Stomach (tissue), 9 donors: ENCODE results near the gene RSRC1. TPM values are rescaled to one million over a fixed set of nuclear protein-coding genes. Genes with fewer than 3 reads are reported as not detected.

Source experiments
- DNase-seq, 2 donors: peaks; one replicate each; pipeline versions ENCODE4 v3.0.0 to v3.0.0-alpha.2; 2013 to 2019
- H3K27ac ChIP-seq, 5 donors: fragments of 200-600 bp in 4 of 5; sonication (generic) in 4 of 5; one replicate each; pipeline ENCODE4 v1.5.1; 2013 to 2019; ENCODE audit warnings: mild to moderate bottlenecking in 1 of 5, moderate library complexity in 1 of 5
- H3K27me3 ChIP-seq, 3 donors: fragments of 200-600 bp; sonication (generic); one replicate each; pipeline ENCODE4 v1.5.1; 2017 to 2019; ENCODE audit warnings: mixed run types in 1 of 3
- H3K36me3 ChIP-seq, 4 donors: fragments of 200-600 bp; sonication (generic); 1 replicate in 3 of 4; 2 replicates in 1 of 4; pipeline ENCODE4 v1.5.1; 2016 to 2019
- H3K4me1 ChIP-seq, 4 donors: fragments of 200-600 bp; sonication (generic); one replicate each; pipeline ENCODE4 v1.5.1; 2016 to 2019
- H3K4me3 ChIP-seq, 4 donors: fragments of 200-600 bp; sonication (generic) in 3 of 4; one replicate each; pipeline ENCODE4 v1.5.1; 2016 to 2019; ENCODE audit warnings: mild to moderate bottlenecking in 1 of 4
- H3K9me3 ChIP-seq, 4 donors: fragments of 200-600 bp; sonication (generic); one replicate each; pipeline ENCODE4 v1.5.1; 2016 to 2019
- CTCF ChIP-seq, 7 experiments: fragments of 450-650 bp in 4 of 7; fragments of 200-600 bp in 3 of 7; sonication (generic) in 3 of 7; IDR thresholded peaks; one replicate each; pipeline ENCODE4 v1.5.1; 2016 to 2019; ENCODE audit warnings: antibody characterized with exemption in 7 of 7, control low read depth in 2 of 7, mild to moderate bottlenecking in 1 of 7
- EP300 ChIP-seq: sonication (generic); formaldehyde crosslinking; IDR thresholded peaks from one replicate; pipeline ENCODE4 v1.6.1; 2017; ENCODE audit warnings: antibody characterized with exemption
- POLR2A ChIP-seq, 4 donors: fragments of 450-650 bp; IDR thresholded peaks; one replicate each; pipeline ENCODE4 v1.6.1; 2016; ENCODE audit warnings: antibody characterized with exemption in 4 of 4, control low read depth in 2 of 4, mild to moderate bottlenecking in 1 of 4, moderate library complexity in 1 of 4
- POLR2AphosphoS5 ChIP-seq, 3 donors: sonication (generic); formaldehyde crosslinking; IDR thresholded peaks; one replicate each; pipeline ENCODE4 v1.6.1; 2016; ENCODE audit warnings: antibody characterized with exemption in 3 of 3
- WGBS, 5 donors: extraction: QIAGEN DNeasy Blood & Tissue Kit in 3 of 5; methylation state at CpG; one replicate each; pipeline versions ENCODE4 v1.1.5 to v1.1.7; 2013 to 2018; 5-methylcytosine and 5-hydroxymethylcytosine counted together
- intact Hi-C: fragments of 100-400 bp; cut with DNase I; formaldehyde crosslinking; loops from one replicate; pipeline ENCODE4 v1.15.1; 2023; ENCODE audit warnings: low total_unique reads
- polyA plus RNA-seq, 3 donors: library from polyadenylated mRNA; stranded (reverse); fragments of 200-250 nt; gene quantifications; one replicate each; pipeline ENCODE4 v1.2.3, GENCODE V29; 2013
- total RNA-seq, 5 donors: library from RNA; depleted of rRNA; stranded (reverse); fragments of >200 nt; gene quantifications; one replicate each; pipeline versions ENCODE4 v1.1.0 to v1.2.3, GENCODE V29; 2014 to 2016
- donor health status: healthy with polysubstance abuse.
- donor health status: Bipolar disorder and iron deficiency.
- donor health status: healthy.

The RSRC1 gene
- total and polyA plus RNA-seq, 8 donors, result 1.7 to 502 (median 12.0) TPM

DNA sequence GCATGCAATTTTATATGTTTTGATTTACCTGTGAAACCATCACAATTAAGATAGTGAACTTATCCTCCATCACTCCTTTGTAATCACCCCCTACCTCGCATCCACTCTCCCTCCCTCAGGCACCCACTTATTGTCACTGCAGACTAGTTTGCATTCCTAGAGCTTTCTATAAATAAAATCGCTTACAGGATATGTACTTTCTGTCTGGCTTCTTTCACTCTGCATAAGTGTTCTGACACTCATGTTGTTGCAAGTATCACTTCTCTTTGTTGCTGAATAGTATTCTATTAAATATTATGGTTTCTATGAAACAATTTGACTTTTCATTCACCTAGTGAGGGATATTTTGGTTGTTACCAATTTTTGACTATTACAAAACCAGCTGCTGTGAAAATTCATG is 139.3 kb downstream of the RSRC1 start:
- intact Hi-C loops, result no loop called here
- TF ChIP-seq CTCF (IDR thresholded peaks at IDR 0.05) (no peak), POLR2A (IDR thresholded peaks at IDR 0.05) (no peak), POLR2AphosphoS5 (IDR thresholded peaks at IDR 0.05) (no peak), EP300 (no peak)
- WGBS, 5 donors, result 76 to 92% (median 86%) methylated on average over 2 of the region's 2 CpGs
- no peak for DNase-seq
- peaks cover 0 to 7% (median 6%) of the 10 kb centered on the region in 4 donors for H3K36me3 ChIP-seq
- H3K9me3 ChIP-seq, result peaks cover 0 to 13% (median 6%) of the 10 kb centered on the region in 4 donors
- no peaks in the 10 kb centered on the region for H3K27me3 ChIP-seq
- H3K4me1 ChIP-seq, result no peaks in the 10 kb centered on the region
- H3K4me3 ChIP-seq, result no peak overlapping the region
- H3K27ac ChIP-seq, result no peak overlapping the region

DNA sequence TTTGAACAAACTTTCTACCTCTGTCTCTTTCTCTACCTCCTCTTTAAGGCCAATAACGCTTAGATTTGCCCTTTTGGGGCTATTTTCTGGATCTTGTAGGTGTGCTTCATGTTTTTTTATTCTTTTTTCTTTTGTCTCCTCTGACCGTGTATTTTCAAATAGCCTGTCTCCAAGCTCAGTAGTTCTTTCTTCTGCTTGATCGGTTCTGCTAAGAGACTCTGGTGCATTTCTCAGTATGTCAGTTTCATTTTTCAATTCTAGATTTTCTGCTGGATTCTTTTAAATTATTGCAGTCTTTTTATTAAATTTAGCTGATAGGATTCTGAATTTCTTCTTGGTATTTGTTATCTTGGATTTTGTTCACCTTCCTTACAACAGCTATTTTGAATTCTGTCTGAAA is 148.7 kb downstream of the RSRC1 start:
- H3K4me1 ChIP-seq, result no peaks in the 10 kb centered on the region
- H3K4me3 ChIP-seq, result no peak overlapping the region
- no peaks in the 10 kb centered on the region for H3K36me3 ChIP-seq
- no peak for DNase-seq
- no peaks in the 10 kb centered on the region for H3K27me3 ChIP-seq
- H3K9me3 ChIP-seq, result peaks cover 0 to 11% (median 0%) of the 10 kb centered on the region in 4 donors
- TF ChIP-seq EP300 (no peak), CTCF (IDR thresholded peaks at IDR 0.05) (no peak), POLR2A (IDR thresholded peaks at IDR 0.05) (no peak), POLR2AphosphoS5 (IDR thresholded peaks at IDR 0.05) (no peak)
- intact Hi-C loops, result no loop called here
- no peak overlapping the region for H3K27ac ChIP-seq
- WGBS, 5 donors, result 61 to 97% (median 81%) methylated on average over 3 of the region's 3 CpGs

DNA sequence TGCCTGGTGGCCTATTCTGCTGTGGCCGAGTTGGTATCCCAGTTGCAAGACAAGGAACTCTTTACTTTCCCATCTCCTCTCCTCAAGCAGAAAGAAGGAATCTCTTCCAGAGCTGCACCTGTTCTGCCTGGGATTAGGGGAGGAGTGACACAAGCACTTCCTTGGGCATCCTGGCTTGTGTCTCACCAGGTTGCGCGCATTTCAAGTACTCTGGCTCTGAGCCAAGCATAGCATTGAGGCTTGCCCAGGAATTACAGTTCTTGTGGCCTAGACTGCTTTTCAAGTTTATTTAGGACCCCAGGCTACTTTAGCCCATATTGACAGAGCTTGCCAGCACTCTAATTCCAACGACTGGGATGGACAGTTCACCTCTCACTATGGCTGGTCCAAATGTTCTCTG is 150.5 kb downstream of the RSRC1 start:
- no peak overlapping the region for H3K27ac ChIP-seq
- H3K27me3 ChIP-seq, result no peaks in the 10 kb centered on the region
- H3K36me3 ChIP-seq, result no peaks in the 10 kb centered on the region
- H3K4me1 ChIP-seq, result no peaks in the 10 kb centered on the region
- H3K9me3 ChIP-seq, result peaks cover 0 to 16% (median 5%) of the 10 kb centered on the region in 4 donors
- intact Hi-C loops, result no loop called here
- DNase-seq, result no peak
- WGBS, 5 donors, result 90 to 95% (median 94%) methylated on average over 4 of the region's 4 CpGs
- H3K4me3 ChIP-seq, result no peak overlapping the region
- TF ChIP-seq POLR2A (IDR thresholded peaks at IDR 0.05), result no peak
- no peak for TF ChIP-seq EP300
- TF ChIP-seq CTCF (IDR thresholded peaks at IDR 0.05), result no peak
- no peak for TF ChIP-seq POLR2AphosphoS5 (IDR thresholded peaks at IDR 0.05)

DNA sequence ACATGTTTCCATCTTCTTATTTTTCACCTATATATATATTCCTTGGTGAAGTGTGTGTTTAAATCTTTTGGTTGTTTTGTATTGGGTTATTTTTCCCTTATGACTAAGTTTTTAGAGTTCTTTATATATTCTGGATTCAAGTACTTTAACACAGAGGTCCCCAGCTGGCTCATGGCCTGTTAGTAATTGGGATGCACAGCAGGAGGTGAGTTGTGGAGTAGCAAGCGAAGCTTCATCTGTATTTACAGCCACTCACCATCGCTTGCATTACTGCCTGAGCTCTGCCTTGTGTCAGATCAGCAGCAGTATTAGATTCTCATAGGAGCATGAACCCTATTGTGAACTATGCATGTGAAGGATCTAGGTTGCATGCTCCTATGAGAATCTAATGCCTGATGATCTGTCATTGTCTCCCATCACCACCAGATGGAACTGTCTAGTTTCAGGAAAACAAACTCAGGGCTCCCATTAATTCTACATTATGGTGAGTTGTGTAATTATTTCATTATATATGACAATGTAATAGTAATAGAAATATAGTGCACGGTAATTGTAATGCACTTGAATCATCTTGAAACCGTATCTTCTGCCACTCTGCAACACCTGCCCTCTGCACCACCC is 151.6 kb downstream of the RSRC1 start:
- no peak for TF ChIP-seq EP300
- TF ChIP-seq CTCF (IDR thresholded peaks at IDR 0.05), result no peak
- no peak for TF ChIP-seq POLR2A (IDR thresholded peaks at IDR 0.05)
- no peak for TF ChIP-seq POLR2AphosphoS5 (IDR thresholded peaks at IDR 0.05)
- DNase-seq, result no peak
- Histone ChIP-seq H3K36me3 (no peaks in the 10 kb centered on the region), H3K4me3 (no peak overlapping the region), H3K9me3 (peaks cover 0 to 20% (median 11%) of the 10 kb centered on the region in 4 donors), H3K27ac (no peak overlapping the region), H3K4me1 (no peaks in the 10 kb centered on the region), H3K27me3 (no peaks in the 10 kb centered on the region)
- 80 to 97% (median 90%) methylated on average over 4 of the region's 4 CpGs for WGBS, 5 donors
- intact Hi-C loops, result no loop called here
